HG02623 (cell line): ENCODE measurements around the gene HAUS1.
A peak's percentile ranks its signal among the peaks of the same experiment; 100 is the strongest.

Source experiments
- ATAC-seq: cut with Tn5 transposase; IDR thresholded peaks from one replicate; pipeline ENCODE4 v1.9.1; 2021; ENCODE audit warnings: moderate library complexity; ENCODE audit not compliant: unreplicated experiment

Gene HAUS1, protein sequence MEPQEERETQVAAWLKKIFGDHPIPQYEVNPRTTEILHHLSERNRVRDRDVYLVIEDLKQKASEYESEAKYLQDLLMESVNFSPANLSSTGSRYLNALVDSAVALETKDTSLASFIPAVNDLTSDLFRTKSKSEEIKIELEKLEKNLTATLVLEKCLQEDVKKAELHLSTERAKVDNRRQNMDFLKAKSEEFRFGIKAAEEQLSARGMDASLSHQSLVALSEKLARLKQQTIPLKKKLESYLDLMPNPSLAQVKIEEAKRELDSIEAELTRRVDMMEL

DNA sequence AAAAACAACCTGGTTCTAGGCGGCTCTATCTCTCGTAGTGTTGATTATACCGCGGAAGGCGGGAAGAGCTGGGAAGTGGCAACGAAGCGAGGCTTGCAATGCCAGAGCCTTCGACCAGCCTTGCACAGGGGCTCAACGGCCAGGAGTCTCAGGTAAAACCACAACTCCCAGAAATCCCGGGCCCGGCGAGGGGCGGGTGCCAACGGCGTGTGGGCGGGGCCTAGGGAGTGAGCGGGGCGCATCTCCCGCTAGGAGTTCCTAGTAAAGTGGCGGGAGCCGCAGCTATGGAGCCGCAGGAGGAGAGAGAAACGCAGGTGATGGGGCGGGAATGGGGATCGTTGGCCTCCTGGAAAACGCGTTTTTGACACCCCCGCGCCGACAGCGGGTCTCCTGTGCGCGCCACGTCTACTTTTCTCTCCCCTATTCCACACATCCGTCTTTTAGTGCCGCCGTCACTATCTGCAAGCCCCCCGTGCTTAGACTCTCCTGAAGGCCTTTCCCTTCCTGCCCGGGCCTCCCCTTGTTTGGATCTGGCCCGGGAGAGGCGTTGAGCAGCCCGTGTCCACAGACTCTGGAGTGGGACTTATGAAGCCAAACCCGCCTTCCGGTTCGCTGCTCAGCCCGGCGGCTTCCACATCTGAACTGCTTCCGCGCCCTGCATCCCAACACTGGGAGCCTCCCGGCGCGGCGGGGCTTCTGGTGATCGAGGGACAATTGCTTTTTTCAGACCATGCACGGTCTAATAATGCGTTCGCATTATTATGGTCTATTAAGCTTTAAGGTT, at the start of gene HAUS1:
HAUS1 (plus strand) TSS at position 258 of the 784 bp plus-strand sequence; CDS start at position 285, 27 bp downstream.
- ATAC-seq = peak; percentile 96

DNA sequence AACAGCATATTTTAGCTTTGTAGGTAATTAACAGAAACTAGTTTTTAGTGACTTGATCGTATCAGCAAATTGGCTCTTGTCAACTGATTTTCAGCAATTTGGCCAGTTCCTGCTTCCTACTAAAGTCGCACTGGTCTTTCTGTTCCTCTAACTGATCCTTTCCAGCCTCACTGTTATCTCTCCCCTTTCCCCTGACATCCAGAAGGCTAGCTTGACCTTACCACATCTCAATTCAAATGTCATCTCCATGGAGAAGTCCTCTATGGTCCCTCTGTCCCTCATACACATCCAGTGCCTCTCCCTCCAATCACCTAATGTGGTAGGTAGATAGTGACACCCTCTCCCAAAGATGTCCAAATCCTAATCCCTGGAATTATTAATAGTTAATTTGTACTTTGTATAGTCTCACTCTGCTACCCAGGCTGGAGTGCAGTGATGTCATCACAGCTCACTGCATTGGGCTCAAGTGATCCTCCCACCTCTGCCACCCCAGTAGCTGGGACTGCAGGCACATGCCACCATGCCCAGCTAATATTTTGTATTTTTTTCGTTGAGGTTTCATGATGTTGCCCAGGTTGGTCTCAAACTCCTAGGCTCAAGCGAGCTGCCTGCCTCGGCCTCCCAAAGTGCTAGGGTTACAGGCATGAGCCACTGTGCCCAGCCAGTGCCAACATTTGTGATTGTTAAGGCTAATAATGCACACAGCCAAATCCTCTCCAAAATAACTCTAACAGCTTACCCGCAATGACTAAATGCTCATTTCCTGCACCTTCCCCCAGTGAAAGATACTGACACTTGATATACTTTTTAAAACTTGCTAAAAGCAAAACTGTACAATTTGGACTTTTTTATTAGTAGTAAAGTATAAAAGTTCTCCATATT, 49.0 kb upstream of the HAUS1 start:
- no peak for ATAC-seq

DNA sequence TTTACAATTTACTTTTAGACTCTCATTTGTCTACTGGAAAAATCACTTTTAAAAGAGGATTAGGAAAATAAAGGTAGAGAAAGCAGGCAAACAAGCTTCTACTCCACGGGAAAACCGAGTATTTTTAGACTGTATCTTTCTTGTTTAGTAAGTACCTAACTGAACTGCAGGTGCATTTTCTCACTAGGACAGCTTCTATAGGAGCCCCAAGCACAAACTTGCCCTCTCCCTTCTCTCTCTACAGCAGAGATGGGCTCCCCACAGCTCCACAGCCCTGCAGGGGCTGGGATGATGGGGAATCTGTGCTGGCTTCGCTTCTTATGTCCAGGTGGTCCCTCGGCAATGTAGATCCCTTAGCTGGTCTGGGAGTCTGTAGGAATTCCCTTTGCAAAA, 48.4 kb upstream of the HAUS1 start:
- ATAC-seq = no peak

DNA sequence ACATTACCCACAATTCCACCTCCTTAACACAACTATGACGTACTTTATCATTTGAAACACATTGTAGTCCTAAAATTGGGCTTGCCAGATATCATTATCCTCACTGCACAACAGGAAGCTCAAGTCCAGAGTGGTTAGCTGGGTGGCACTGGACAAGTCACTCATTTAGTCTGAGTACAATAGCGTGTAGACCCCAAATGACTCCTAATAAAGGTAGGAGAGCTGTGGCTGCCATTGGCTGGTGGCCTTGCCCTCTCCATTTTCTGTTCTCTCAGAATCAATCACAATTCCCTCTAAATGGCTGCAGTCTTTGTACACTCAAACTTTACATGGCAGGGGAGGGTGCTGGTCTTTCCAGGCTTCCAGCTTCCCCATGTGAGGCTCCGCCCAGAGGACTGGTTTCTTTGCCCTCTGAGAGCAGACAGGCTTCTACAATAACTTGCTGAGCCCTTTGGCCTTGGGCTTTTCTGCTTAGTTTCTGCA, 43.8 kb upstream of the HAUS1 start:
- ATAC-seq = no peak

DNA sequence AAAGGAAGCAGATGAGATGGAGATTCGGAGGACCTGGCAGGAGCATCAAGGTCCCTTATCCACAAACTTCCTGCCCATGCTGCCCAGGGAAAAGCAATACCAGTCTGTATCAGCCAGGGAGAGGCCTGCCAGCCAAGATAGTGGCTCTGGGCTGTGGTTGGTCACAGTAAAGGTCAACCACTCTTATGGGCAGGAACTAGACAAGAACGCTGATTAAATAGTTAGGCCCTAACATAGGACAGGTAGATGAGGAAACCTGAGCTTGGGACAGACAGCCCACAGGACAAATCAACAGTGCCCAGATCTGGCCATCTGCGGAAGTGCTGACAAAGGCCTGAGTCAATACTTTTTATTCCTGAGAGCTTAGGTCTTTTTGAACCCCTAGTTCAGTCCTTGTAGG, 42.8 kb upstream of the HAUS1 start:
- no peak for ATAC-seq

DNA sequence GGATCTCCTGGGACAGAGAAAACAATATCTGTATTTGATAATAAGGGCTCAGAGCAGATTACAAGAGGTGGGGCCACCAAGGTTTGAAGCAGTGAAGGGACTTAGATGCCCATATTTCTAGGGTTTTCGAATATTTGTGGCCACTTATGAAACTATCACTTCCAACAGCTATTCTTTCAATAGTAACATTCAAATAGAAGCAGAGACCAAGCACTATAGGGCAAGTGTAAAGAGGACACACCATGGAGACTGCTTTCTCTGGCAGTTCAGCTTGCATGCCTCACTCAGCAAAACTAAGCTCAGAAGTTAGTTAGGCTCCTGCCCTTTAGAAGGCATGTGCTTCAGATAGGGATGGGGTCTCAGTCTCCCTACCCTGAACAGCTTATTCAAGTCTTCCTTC, 42.4 kb upstream of the HAUS1 start:
- ATAC-seq = no peak

DNA sequence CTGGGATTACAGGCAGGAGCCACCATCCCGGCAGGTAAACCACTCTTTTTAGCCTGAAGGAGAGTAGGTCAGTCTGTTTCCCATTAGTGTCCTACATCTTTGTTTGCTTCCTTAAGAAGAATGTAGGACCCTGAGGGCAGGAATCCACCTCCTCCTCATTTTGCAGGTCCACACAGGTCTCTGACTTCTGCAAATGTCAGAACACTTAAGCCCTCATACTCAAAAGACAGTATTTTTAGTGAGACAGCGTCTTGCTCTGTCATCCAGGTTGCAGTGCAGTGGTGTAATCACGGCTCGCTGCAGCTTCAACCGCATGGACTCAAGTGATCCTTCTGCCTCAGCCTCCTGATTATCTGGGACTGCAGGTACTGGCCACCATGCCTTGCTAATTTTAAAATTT, 41.4 kb upstream of the HAUS1 start:
- no peak for ATAC-seq

DNA sequence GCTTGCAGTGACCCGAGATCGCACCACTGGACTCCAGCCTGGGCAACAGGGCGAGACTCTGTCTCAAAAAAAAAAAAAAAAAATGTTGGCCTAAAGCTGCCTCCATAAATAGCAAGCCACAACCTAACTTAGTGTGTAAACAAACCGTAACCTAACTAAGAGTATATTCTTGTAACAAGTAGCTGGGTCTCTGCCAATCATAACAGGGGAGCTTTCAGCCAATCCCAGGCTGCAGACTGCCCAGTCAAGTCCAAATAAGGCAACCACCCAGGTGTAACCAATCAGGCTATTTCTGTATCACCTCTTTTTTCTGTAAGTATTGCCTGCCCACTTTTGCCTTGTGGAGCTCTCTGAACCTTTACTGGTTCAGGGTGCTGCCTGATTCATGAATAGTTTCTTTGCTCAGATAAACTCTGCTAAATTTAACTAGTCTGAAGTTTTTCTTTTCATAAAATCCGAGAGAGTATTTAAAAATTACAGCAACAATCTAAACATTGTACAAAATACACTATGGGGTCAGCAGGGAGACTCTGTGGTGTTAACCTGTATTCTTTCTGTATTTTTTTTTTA, 36.7 kb upstream of the HAUS1 start:
- ATAC-seq = no peak

DNA sequence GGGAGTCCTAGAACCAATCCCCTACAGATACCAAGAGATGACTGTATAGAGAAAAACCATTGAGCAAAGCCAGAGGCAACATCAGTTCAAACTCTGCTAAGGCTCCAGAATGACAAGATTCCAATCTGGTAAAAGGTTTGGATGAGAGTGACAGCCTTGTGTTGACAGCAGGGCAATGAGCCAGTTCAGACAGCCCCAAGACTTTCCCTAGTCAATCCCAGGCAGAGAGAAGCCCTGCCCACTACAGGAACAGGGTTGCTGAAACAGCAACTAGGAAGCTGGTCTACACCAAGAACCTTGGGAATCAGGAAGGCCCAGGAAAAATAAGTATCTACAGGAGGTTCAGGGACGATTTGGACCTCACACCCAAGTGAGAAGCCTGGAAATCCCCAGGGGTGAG, 35.4 kb upstream of the HAUS1 start:
- ATAC-seq = no peak

DNA sequence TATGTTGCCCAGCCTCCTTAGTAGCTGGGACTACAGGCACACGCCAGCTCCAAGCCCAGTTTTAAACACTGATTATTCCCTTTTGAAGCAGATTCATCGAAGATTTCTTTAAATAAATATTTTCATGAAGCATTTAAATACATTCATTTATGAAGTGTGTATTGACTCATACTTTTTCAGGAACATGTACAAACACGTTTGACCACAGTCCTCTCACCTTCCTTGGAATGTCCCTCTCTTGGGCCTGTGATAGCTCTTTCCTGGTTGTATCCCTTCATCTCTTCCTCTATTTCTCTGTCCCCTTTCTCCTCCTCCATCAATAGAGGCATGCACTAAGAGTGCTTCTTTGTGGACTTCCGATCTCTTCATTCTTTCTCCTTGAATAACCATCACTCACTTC, 34.7 kb upstream of the HAUS1 start:
- ATAC-seq = no peak

DNA sequence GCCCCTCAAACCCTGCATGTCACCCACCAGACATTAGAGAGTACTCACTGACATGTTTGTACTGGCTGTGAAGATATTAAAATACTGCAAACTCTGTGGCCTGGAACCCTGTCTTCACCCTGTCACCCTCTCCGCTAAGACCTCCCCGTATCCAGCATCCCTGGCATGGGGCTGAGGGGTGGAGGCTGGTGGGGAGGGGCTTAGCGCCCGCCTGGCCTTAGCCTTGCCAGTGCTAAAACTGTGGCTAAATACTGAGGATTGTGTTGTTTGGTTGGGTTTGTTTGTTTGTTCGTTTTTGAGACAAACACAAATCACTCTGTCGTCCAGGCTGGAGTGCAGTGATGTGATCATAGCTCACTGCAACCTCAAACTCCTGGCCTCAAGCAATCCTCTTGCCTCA, 34.0 kb upstream of the HAUS1 start:
- no peak for ATAC-seq

DNA sequence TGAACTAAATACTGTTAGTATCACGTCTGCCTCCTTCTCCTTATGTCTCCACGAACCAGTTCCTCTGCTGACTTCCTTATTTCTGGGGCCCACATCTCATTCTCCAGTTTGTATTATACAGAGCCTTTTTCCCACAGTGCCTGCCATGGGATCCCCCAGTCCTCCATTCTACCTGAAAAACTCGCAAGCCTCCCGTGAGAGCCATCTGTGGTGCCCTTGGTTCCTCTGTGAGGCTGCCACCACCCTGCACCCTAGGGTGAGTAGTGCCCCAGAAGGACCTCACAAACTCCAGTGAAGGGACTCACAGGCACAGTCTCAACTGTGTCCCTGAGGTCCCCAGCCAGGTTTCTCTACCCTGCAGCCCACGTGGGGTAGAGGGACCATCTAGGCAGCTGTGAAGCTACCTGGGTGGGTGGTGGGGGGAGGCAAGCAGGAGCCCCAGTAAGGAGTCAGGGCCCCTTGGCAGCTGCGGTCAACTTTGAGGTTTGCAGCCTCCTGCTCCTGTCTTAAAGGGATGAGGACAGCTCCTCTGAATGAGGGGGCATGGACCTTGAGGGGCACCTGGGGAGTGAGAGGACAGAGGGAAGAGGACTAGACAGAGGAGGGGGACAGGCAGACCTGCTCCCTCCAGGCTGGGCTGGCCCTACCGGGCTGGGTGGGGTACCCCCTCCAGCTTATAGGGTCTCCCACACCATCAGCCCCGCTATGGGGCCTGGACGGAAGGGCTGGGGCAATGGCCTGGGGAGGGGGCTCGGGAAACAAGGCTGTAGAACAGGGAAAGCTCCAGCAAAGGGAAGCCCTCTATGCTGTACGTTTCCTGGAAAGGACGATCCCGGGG, 33.2 kb upstream of the HAUS1 start:
- ATAC-seq = no peak

DNA sequence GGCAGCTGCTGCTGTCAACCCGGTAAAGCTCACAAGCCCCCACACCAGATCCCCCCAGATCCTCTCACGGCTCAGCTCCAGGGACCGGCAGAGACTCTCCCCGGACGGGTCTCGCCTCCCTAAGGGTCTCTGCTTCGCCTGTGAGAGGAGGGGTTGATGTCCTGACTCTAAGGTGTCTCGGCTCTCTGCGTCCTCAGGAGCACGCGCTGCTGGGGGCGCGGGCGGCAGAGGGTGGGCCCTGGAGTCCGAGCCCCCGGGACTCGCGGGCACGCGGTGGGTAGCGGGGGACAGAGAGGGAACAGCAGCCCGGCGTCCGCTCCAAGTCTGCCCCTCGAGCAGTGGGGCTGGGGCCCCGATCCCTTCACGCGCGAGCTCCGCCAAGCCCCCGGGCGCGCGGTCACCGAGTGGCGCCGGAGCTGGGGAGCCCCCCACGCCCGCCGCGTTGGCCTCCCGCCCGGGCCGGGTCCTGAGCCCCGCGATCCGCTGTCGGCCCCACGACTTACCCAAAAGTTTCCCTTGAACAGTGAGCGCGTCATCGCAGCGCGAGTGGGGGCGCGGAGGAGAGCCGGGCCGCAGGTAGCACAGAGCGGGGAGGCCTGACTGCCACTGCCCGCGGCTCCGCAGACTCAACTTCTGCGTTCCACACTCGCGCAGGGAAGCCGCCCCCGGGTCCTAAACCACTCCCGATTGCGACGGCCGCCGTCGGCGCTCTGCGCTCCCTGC, 32.4 kb upstream of the HAUS1 start, which contains the start of gene PSTPIP2:
PSTPIP2 (minus strand) TSS at position 608 of the 723 bp plus-strand sequence; CDS start at position 536, 72 bp downstream.
- ATAC-seq = peak; percentile 64

DNA sequence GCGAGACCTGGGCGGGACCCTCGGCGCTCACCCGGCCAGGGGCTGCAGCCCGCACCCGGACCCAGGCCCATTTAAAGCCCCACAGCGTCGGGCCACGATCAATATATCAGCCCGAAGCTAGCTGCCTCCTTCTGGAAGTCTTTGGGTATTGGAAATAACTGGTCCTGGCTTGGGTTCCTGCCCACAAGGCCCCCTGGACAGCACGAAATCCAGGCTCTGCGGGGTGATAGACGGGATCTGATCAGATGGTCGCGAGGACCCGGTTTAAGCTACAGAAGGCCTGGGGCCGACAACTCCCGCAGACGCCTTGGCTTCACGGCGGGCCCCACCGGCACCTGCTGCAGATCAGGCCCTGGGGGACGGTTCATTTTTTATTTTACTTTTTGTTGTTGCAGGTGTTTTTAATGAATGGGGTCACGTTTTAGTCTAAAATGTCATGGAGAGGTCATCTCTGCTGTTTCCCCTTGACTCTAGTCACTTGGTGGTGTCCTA, 31.8 kb upstream of the HAUS1 start:
- no peak for ATAC-seq

DNA sequence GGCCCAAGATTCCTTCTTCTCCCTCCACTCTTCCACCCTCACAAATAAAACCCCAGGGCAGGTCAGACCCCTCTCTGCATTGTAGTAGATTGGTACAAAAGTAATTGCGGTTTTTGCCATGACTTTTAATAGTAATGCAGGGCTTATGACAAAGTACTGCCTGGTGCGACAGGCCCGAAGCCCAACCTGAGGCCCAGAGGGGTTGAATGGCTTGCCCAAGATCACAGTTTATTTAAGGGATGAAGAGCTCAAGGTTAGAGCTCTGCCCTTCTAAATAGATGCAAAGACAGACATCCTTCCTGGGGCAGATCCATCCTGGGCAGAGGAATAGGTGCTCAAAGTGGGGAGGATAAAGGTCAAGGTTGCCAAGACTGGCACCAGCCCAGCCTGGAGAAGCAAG, 31.2 kb upstream of the HAUS1 start:
- ATAC-seq = no peak

DNA sequence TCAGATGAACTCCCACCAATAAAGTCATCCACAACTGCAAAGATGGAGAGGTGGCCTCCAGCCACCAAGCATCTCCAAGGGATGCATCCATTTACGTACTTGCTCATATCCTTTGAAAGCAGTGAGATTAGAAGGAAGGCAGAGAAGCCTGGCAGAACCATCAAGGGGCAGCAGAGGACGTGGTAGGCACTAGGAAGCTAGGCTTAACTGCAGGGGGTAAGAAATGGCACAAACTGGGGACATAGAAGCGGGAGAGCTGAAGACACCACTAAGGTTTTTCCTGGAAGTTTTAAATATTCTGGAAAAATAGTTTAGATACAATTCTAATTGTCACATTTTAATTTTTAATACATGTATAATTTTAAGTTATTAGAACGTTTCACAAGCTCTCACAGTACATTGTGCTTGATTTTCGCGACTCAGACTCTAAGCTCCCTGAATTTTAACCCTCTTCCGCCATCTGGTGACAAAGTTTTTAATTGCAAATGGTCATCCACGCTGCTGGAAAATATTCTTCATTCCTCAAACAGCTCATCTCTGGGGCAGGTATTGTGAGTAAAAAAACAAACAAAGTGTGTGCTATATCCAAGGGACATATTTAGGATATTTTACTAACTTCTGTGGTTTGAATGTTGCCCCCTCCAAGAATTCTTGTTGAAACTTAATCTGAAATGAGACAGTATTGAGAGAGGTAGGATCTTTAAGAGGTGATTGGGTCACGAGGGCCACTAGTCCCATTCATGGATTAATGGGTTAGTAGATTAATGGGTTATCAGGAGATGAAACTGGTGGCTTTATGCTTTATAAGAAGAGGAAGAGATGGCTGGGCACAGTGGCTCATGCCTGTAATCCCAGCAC, 30.5 kb upstream of the HAUS1 start:
- no peak for ATAC-seq

DNA sequence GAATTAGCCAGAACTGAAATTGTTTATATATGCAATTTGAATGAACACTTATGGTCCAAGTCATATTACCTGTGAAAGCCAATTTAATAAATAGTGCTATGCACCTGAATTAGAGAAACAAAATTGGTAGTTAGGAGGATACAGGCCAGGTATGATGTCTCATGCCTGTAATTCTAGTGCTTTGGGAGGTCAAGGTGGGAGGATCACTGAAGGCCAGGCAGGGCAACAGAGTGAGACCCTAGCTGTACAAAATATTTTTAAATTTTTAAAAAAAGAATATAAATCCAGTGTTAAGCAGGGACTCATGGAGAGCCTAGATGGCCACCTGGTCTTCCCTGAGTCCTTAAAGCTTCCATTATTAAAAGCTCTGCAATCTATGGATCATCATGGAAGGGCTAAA, 24.8 kb upstream of the HAUS1 start:
- no peak for ATAC-seq

DNA sequence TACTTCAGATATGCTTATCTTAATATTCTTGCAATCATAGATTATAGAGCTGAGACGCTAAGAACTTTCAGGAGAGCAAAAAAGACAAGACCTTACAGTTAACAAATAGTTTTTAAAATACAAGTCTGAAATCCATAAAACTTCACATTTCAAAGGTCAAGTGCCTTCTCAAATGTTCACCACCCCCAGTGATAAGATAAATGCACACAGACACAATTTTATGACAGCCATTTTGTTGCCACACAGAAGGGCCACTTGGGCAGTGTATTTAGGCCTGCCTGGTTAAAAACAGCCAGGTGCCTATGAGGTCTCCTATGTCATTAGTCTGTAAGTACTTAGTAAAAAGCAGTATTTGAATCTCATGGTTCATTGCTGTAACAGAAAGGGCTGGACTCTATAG, 24.0 kb upstream of the HAUS1 start:
- ATAC-seq = no peak
